ENCODE measurements around the gene EXOC4. TPM values are rescaled to one million over a fixed set of nuclear protein-coding genes. Genes with fewer than 3 reads are reported as not detected.

Gene EXOC4
- total RNA-seq, 1 donor from 2014 or later, result 99.2 TPM

DNA sequence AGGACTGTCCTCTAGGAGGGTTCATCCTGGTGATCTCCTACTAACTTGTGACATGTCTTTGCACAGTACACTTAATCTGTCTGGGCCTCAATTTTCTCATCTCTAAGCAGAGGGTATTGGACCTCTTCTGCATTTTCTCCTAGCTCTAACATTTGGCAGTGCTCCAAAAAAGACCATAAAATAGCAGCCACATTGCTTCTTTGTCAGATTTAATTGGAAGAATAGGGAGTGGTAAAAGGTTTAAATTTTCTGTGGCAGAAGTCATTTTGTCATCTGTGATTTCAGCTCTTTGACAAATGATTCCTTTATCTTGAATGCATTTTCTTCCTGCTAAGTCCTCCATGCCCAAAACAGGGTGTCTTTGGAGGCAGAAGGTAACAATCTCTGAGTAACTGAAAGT, 584.3 kb downstream of the EXOC4 start:
- Histone ChIP-seq H3K4me3 (no peak overlapping the region), H3K36me3 (peaks cover 0 to 2% of the 10 kb centered on the region in 2 donors)

GRCh38 chr7:133839121-133839520, 586.2 kb downstream of the EXOC4 start:
- no peaks in the 10 kb centered on the region for H3K9me3 ChIP-seq
- no peak for DNase-seq (ENCODE audit: extremely low spot score in 2 of 2)
- TF ChIP-seq POLR2AphosphoS5 (IDR thresholded peaks at IDR 0.05; ENCODE audit: insufficient read depth in 1 of 2, low read depth in 1 of 2) (no peak), POLR2A (IDR thresholded peaks at IDR 0.05) (no peak), CTCF (IDR thresholded peaks at IDR 0.05) (no peak)
- H3K36me3 ChIP-seq, result no peaks in the 10 kb centered on the region
- intact Hi-C loops (cut with DNase I), result no loop called here
- H3K27me3 ChIP-seq, result no peaks in the 10 kb centered on the region
- H3K27ac ChIP-seq, result no peak overlapping the region
- H3K4me1 ChIP-seq, result no peaks in the 10 kb centered on the region
- H3K4me3 ChIP-seq, result no peak overlapping the region

More for the DNA sequence above, 584.3 kb downstream of the EXOC4 start:
- intact Hi-C loops (cut with DNase I), result no loop called here
- Histone ChIP-seq H3K27ac (no peak overlapping the region), H3K27me3 (no peaks in the 10 kb centered on the region), H3K4me1 (no peaks in the 10 kb centered on the region), H3K9me3 (no peaks in the 10 kb centered on the region)
- DNase-seq (ENCODE audit: extremely low spot score in 2 of 2), result no peak
- no peak for TF ChIP-seq POLR2AphosphoS5 (IDR thresholded peaks at IDR 0.05; ENCODE audit: insufficient read depth in 1 of 2, low read depth in 1 of 2)
- no peak for TF ChIP-seq POLR2A (IDR thresholded peaks at IDR 0.05)
- no peak for TF ChIP-seq CTCF (IDR thresholded peaks at IDR 0.05)

DNA sequence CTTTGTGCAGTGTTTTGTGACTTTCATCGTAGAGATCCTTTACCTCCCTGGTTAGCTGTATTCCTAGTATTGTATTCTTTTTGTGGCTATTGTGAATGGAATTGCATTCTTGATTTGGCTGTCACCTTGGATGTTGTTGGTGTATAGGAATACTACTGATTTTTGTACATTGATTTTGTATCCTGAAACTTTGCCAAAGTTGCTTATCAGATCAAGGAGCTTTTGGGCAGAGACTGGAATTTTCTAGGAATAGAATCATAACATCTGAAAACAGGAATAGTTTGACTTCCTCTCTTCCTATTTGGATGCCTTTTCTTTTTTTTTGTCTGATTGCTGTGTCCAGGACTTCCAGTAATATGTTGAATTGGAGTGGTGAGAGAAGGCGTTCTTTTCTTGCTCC, 590.5 kb downstream of the EXOC4 start:
- H3K36me3 ChIP-seq, result no peaks in the 10 kb centered on the region
- intact Hi-C loops (cut with DNase I), result no loop called here
- no peak overlapping the region for H3K4me3 ChIP-seq
- no peak overlapping the region for H3K27ac ChIP-seq
- no peaks in the 10 kb centered on the region for H3K9me3 ChIP-seq
- no peak for DNase-seq (ENCODE audit: extremely low spot score in 2 of 2)
- no peaks in the 10 kb centered on the region for H3K4me1 ChIP-seq
- no peaks in the 10 kb centered on the region for H3K27me3 ChIP-seq
- TF ChIP-seq CTCF (IDR thresholded peaks at IDR 0.05) (no peak), POLR2A (IDR thresholded peaks at IDR 0.05) (no peak), POLR2AphosphoS5 (IDR thresholded peaks at IDR 0.05; ENCODE audit: insufficient read depth in 1 of 2, low read depth in 1 of 2) (no peak)

DNA sequence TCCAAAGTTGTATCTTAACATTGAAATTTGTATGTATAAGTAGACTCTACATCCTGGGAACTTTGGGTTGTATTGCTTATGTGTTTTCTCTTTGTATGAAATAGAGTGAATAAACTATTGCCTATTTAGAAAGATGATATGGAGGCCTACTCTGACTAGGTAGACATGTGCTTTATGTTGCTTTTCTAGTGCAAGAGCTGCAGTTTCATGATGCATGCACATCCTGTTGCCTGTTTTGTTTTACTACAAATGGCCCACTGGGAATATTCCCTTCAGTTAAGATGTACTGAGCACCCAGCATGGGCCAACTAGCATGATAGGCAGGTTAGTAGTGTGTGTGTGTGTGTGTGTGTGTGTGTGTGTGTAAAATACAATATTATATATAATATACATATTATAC, 592.1 kb downstream of the EXOC4 start:
- intact Hi-C loops (cut with DNase I), result no loop called here
- no peak for TF ChIP-seq POLR2AphosphoS5 (IDR thresholded peaks at IDR 0.05; ENCODE audit: insufficient read depth in 1 of 2, low read depth in 1 of 2)
- TF ChIP-seq POLR2A (IDR thresholded peaks at IDR 0.05), result no peak
- TF ChIP-seq CTCF (IDR thresholded peaks at IDR 0.05), result no peak
- Histone ChIP-seq H3K36me3 (no peaks in the 10 kb centered on the region), H3K4me1 (no peaks in the 10 kb centered on the region), H3K27me3 (no peaks in the 10 kb centered on the region), H3K4me3 (no peak overlapping the region), H3K27ac (no peak overlapping the region), H3K9me3 (no peaks in the 10 kb centered on the region)
- no peak for DNase-seq (ENCODE audit: extremely low spot score in 2 of 2)

GRCh38 chr7:133846203-133846945, 593.5 kb downstream of the EXOC4 start:
- H3K4me3 ChIP-seq, result no peak overlapping the region
- H3K27me3 ChIP-seq, result no peaks in the 10 kb centered on the region
- H3K4me1 ChIP-seq, result no peaks in the 10 kb centered on the region
- H3K27ac ChIP-seq, result no peak overlapping the region
- no peaks in the 10 kb centered on the region for H3K36me3 ChIP-seq
- DNase-seq (ENCODE audit: extremely low spot score in 2 of 2), result no peak
- no peak for TF ChIP-seq POLR2AphosphoS5 (IDR thresholded peaks at IDR 0.05; ENCODE audit: insufficient read depth in 1 of 2, low read depth in 1 of 2)
- no peak for TF ChIP-seq POLR2A (IDR thresholded peaks at IDR 0.05)
- no peak for TF ChIP-seq CTCF (IDR thresholded peaks at IDR 0.05)
- intact Hi-C loops (cut with DNase I), result no loop called here
- H3K9me3 ChIP-seq, result no peaks in the 10 kb centered on the region

Measured in vagina (tissue), 2 donors.